NCI-H1694 (cell line): ENCODE data around the gene A1CF.
"Not testable (repeated sequence)": the region's sequence is repeated elsewhere in the genome, so short reads cannot be mapped to it uniquely, and the experiment has no call there.

Source experiments
- DNase-seq: peaks from one replicate; lab custom pipeline; 2025; lab: John Stamatoyannopoulos, UW

A1CF gene, protein sequence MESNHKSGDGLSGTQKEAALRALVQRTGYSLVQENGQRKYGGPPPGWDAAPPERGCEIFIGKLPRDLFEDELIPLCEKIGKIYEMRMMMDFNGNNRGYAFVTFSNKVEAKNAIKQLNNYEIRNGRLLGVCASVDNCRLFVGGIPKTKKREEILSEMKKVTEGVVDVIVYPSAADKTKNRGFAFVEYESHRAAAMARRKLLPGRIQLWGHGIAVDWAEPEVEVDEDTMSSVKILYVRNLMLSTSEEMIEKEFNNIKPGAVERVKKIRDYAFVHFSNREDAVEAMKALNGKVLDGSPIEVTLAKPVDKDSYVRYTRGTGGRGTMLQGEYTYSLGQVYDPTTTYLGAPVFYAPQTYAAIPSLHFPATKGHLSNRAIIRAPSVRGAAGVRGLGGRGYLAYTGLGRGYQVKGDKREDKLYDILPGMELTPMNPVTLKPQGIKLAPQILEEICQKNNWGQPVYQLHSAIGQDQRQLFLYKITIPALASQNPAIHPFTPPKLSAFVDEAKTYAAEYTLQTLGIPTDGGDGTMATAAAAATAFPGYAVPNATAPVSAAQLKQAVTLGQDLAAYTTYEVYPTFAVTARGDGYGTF

DNA sequence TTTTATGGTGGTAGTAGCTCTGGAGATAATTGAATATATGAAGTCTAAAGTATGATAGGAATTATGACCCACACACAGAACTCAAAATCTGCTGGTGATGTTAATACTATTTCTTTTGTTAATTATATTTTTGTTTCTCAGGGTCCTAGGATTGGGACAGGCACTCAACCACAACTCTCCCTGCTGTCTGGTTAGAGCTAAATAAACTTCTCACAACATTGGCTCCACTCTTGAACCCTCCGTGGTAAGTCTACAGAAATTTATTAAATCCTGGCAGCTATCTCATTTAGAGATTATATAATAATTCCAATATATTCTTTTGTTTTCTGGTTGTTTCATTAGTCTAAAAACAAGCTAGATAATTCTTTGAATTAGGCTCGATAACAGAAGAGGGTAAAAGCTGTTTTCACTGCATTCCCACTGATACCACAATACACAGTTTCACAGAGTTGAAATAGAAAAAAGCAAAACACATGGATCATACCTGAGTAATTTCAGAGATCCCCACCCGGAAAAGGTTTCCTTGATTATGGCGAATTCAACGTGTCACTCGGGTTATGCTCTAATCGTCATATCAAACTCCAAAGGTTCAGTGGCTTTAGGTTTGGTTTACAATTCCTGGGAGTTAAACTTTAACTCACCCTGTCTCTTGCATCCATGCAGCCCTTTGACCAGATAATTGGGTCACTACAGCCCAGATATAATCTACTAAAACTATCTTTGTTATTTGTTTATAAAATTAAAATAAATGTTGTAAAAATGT, at the start of gene A1CF:
Gene A1CF, minus strand, starts transcription at position 531 of the 763 bp plus-strand sequence. CDS start 25,687 bp downstream, outside the sequence.
- DNase-seq = no peak

DNA sequence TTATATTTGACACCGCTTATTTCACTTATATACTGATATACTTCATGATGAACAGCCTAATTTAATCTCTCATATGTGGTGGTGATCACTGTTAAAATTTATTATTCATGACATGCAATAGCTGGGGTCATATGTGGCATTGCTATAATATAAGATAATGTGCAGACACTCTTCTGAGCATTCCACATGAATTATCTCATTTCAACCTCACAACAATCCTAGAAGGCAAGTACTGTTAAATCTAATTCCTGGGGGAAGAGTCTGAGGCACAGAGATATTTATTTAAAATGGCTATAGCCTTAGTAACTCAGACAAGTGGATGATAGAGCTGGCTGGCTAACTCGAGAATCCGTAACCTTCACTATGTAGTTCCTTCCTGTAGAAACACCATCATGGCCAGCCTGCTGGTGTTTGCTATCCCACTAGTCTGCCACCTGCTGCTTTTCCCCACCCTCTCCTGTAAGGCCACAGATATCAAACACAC, 46.6 kb upstream of the A1CF start:
- DNase-seq = no peak

DNA sequence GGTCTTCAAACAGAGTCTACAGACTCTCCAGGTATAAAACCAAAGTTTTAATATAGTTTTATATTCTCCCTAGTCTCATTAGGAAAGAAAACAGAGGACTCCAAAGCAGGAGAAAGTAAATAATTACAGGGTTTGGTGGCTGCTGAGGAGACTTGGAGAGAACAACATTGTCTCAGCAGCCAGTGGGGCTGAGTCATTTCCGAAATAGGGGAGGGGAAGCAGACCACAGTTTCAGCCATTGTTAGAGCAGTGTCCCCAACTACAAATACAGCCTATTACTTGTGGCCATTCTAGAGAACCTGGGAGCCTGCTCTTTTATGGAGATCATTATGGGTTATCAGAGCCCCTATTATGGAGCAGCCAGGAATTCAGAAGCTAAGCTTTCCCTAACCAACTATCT, 44.2 kb upstream of the A1CF start:
- DNase-seq = no peak

DNA sequence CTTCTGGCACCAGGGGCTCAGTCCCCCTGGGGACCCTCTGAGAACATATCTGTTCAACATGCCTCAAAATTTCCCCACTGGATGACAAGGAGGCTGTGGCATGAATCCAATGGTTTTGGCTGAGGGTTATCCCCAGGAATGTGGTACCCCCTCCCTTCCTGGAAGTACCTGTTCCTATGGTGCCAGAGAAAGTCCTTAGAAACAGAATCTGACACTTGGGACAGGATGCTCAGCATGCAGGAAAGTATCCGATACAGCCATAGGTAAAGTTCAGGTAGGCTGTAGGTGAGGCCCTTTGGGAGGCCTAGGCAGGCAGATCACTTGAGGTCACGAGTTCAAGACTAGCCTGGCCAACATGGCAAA, 42.7 kb upstream of the A1CF start:
- DNase-seq = no peak

DNA sequence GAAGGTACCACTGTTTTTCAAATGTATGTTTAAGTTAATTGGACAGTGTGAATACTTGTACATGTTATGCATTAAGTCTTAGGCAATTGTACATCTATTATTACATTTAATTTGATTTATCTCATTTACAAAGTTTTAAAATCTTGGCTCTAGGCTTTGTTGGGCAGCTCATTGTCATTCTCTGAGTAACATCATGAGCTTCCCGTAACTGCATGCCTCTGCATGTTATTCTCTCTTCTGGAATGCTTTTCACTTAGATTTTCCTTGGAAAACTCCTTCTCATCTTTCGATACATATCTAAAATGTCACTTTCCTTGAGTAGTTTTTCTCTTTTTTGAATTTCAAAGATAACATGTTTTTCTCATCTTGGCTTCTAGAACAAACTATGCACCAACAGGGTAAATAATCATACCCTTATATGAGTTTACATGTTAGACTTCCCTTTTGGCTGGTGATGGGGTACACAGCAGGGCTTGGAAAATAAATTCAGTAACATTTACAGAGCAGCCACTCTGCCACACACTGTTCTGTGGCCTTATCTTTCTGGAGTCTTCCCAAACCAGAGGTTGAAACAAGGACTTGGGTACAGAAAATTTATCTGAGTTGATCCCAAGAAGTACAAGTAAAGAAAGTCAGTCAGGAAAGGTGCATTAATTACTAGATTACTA, 42.2 kb upstream of the A1CF start:
- DNase-seq = no peak

DNA sequence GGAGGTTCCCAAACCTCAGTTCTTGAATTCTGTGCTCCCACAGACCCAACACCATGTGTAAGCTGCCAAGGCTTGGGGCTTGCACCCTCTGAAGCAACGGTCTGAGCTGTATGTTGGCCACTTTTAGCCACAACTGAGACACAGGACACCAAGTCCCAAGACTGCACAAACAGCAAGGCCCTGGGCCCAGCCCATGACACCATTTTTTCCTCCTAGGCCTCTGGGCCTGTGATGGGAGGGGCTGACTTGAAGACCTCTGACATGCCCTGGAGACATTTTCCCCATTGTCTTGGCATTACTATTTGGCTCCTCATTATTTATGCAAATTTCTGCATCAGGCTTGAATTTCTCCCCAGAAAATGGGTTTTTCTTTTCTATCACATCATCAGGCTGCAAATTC, 38.0 kb upstream of the A1CF start:
- not testable (repeated sequence) for DNase-seq

DNA sequence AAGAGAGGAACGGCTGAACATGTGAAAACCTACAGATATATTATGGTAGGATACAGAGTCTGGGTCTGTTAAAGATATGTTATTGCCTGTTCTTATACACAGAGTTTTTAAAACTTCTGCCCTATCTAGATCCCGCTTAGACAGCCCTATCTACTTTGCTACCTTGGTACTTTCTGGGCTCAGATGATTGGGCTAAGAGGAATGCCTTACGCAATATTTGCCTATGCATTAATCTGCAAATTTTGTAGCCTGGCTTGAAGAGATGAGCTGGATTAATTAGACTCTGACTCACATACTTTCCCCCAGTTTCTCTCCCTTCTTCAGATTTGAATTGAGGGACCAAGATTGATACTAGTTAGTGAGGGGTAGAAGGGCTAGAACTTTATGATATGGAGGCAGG, 33.6 kb upstream of the A1CF start:
- DNase-seq = no peak

DNA sequence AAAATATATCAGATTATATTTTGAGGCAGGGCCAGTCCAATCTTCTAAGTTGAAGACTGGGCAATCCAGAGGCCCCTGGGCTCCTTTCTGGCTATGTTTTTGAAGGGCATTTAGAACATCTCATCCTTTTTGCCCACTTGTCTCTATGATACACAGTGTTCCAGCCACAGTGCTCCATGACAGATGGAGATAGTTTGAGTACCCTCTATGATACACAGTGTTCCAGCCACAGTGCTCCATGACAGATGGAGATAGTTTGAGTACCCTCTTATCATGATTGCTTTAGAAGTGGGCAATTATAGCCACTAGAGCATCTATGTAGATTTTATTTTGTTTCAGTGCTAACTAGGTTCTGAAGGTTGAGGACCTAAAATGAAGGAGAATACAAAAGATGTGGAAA, 33.1 kb upstream of the A1CF start:
- no peak for DNase-seq

DNA sequence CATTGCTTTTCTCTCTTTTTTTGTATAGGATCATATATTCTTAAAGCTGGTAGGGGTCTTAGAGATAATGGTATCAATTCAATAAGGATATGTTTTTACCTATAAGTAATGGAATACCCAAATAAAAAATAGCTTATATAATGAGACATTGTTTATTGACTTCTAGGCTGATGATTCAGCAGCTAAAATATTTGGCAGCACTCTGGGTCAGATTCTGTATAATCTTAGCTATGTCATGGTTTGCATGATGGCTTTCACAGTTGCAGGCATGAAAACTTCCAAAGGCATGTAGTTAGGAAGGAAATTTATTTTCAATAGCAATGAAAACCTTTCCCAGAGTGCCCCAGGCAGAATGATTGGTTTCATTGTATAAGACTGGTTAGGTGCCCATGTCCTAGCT, 32.1 kb upstream of the A1CF start:
- no peak for DNase-seq

DNA sequence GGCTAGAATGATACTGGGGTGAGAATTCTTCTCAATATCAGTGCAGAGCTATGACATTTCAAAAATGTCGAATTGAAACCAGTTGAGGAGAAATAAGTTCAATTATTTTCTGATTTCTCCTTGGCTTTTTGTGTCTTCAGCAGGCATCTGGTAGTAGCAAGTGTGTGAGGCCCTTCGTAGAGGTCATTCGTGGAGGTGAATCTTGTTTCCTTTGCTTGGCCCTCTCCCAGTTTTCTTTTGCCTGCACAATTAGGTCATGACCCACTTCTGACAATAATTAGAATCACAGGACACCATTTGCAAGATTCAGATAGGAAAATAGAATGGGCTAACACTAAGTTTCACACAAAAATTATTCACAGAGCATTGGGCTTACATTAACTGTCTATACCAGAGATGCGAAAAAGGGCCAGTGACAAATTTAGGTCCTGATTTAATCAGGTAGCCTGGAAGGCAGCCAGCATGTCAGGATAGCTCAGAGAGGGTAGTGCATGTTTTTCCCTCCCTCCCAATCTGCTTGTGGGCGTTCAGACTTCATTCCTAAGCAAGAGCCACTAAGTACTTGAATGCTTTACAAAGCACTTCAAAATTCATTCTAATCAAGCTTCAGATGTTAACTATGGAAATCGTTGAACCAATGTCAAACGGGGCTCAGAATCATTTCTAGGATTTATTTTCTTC, 24.0 kb upstream of the A1CF start:
- DNase-seq = no peak

DNA sequence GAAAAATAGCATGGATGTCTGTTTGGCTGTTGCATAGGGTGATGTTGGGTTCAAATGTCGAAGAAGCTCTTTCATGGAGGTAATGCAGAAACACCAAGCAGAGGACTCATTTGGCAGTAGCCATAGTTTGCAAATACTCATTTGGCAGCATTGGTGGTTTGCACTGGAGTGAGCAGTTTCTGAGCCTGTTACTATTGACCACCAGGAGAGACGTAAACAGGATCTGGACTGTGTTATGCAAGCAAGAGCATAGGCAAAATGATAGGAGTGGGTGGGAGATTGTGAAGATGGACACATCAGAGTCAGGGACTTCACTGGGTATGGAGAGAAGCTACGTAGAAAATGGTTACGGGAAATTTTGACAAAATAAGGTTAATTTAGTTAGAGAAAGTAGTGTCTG, 22.9 kb upstream of the A1CF start:
- no peak for DNase-seq

DNA sequence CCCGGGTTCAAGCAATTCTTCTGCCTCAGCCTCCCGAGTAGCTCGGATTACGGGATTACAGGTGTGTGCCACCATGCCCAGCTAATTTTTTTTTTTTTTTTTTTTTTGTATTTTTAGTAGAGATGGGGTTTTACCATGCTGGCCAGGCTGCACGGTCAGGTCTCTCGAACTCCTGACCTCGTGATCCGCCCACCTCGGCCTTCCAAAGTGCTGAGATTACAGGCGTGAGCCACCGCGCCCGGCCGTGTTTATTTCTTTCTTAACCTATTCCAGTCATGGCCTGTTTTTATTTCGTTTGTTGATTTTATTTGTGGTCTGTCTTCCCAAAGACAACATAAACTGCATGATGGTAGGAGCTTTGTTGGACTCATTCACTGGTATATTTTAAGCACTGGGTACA, 20.4 kb upstream of the A1CF start:
- not testable (repeated sequence) for DNase-seq

DNA sequence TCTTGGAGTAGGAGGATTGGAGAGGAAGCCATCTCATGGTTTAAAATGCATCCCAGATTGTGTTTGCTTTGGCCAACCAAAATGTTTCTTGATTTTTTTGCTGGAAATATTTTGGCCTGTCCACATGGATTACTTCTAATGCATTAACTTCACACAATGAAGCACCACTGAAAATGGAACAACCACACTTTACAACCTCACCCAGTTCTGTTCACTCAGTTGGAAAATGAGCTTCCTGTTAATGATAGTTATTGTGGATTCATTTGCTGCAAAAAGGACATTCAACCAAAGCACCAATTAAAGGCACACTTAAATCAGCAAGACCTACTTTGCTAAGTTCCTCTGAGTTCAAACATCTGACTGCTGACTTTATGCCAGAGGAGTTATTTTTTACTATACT, 11.3 kb upstream of the A1CF start:
- DNase-seq = no peak

DNA sequence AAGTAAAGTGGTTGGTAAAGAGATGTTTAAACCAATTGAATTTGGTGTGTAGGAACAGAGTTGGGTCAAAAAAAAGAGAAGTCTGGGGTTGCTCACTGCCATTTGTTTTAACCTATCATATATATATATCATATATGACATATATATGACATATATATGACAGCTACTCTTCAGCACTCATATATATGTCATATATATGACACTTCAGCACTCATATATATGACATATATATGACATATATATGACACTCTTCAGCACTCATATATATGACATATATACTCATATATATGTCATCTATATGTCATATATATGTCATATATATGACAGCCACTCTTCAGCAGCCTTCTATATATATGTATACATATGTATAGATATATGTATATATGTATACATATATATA, 8.9 kb upstream of the A1CF start:
- no peak for DNase-seq

DNA sequence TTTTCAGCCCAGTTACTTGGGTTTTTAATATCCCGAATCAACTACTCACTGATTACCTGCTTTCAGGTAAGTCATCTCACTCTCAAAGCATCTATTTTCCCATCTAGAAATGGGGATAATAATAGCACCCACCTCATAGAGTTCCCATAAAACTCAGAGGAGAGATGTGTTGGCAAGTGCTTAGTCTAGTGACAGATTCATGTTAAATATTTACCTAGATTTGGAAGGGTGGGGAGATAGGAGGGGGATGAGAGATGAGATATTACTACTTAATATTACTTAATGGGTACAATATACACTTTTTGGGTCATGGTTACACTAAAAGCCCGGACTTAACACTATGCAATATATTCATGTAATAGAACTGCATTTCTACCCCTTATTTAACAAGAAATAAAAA, 7.0 kb upstream of the A1CF start:
- no peak for DNase-seq

DNA sequence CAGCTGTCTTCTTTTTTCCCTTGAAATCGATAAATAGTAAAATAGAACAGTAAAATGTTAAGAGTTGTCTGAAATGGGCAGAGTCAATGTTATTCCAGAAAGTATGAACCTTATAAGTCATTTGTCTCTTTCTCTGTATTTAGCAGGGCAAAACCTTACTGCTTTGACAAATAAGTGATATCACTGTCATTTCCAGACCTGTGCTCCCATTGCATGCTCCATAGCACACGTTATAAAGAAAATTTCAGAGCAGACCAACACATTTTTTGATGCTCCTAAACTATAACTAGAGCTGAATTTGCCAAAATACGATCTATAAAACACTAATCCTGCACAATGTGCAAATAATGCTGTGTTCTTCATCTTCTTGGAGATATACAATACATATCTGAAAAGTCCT, 1.1 kb downstream of the A1CF start:
- DNase-seq = no peak

DNA sequence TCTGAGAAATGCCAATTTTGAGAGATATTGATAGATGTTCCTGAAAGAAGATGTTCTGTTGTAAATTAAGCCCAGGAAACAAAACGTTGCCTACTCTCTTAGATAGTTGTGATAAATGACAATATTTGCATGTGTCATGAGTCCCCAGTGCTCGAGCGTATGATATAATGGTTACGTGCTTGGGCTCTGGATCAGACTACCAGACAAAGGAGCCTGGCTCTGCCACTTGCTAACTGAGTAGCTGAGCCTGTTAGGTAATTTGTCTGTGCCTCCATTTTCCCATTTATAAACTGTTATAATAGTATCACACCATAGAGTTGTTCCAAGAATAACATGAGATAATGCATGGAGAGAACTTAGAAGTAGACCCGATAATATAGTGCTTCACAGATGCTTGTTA, 1.8 kb downstream of the A1CF start:
- no peak for DNase-seq

DNA sequence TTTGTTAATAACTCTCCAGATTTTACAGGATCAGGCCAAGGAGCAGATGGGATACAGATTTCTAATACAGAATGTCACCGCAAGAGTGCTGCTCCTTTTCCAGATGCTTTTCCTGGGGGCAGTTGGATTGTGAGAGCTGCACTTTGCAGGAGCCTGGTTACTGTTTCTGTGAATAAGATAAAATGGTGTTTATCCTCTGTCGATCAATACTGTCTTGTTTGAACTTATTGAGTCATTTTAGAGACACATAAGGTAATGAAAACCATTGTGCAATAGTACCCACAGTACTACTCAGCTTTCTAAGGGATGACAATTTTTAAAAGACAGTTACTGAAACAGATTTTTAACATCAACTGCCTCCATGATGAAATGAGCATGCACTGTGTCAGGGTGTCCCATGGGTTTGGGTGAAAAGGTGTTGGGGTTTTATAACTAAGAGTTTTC, 2.9 kb downstream of the A1CF start:
- no peak for DNase-seq

DNA sequence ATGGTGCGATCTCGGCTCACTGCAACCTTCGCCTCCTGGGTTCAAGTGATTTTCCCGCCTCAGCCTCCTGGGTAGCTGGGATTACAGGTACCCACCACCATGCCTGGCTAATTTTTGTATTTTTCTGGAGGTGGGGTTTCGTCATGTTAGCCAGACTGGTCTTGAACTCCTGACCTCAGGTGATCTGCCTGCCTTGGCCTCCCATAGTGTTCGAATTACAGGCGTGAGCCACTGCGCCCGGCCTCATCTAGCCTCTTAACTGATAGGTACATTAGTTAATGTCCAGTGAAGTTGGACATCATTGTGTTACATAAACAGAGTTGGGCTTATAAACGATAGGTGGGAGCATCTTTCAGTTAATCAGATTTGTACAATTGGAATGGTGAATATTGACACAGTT, 4.4 kb downstream of the A1CF start:
- not testable (repeated sequence) for DNase-seq

DNA sequence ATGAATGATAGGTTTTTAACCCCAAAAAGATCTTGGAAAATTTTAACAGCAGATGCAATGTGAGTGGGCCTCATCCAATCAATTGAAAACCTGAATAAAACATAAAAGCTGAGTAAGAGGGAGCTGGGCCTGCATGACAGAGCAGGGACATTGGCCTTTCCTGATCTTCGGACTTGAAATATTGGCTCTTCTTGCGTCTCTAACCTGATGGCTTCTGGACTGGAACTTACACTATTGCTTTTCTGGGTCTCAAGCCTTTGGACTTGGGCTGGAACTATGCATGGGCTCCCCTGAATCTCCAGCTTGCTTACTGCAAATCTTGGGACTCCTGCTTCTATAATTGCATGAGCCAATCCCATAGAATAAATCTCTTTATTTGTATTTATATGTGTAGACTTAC, 9.0 kb downstream of the A1CF start:
- DNase-seq = no peak

DNA sequence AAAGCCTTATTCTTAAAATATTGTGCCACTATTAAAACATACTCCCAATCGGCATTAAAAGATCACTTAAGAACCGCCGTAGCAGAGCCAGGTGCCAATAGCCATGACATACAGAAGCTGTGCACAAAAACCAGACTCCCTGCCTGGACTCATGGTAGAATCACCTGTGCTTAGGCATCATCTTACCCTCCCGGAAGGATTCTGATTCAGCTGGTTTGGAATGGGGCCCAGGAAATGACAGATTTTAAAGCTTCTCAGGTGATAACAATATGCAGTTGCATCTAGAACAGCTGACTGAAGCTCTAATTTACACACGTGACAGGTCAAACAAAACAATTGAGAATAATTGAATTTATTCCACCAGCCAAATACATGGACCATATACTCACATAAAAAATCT, 10.7 kb downstream of the A1CF start:
- no peak for DNase-seq

DNA sequence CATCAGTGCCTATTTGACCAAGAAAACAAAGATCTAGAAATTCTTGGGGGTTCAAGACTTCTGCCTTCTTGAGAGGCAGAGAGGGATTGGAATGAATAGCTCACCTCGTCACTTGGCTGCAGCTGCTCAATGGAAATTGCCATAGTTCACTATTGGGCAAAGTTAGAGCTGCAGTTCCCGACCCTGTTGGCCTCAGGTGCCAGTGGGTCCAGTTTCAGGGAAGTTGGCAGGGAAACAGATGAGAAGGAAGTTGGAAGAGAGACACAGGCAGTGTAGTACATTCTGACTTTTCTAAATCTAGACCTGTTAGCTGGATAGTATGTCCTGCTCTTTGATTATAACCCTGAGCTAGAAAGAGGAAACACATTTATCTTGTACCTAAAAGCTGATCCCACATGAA, 19.1 kb downstream of the A1CF start:
- DNase-seq = no peak
